ENCODE data around the gene ARID1B.

DNA sequence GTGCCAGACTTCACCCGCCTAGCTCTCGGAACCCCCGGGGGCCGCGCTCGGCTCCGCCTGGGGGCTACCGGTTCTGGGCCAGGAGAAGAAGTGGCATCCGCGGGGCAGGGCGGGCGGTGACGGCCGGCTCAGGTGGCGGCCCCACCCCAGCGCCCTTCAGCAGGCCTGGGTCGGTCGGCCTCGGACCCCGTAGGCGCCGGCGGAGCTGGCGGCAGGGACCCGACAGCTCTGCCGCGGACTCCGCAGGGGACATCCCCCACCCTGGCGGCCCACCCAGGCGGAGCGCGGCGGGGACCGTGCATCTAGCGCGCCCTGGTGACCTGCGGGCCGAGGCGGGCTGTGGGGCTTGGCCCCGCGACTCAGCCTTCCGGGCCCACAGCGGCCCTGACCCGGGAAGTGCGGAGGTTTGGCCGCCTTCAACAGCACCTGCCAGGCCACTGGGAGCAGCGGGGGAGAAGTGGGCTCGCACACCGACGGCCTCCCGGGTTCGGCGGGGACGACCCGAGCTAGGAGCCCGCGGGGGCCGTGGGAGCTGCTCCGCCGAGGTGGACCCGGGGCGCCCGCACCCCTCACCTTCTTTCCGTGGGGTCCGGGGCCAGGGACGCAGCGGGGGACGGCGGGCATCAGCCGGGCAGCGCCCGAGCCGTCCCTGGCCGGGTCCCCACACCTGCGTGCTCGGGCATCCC lies 459.0 kb downstream of the ARID1B start:
- TF ChIP-seq, protein P1, sequence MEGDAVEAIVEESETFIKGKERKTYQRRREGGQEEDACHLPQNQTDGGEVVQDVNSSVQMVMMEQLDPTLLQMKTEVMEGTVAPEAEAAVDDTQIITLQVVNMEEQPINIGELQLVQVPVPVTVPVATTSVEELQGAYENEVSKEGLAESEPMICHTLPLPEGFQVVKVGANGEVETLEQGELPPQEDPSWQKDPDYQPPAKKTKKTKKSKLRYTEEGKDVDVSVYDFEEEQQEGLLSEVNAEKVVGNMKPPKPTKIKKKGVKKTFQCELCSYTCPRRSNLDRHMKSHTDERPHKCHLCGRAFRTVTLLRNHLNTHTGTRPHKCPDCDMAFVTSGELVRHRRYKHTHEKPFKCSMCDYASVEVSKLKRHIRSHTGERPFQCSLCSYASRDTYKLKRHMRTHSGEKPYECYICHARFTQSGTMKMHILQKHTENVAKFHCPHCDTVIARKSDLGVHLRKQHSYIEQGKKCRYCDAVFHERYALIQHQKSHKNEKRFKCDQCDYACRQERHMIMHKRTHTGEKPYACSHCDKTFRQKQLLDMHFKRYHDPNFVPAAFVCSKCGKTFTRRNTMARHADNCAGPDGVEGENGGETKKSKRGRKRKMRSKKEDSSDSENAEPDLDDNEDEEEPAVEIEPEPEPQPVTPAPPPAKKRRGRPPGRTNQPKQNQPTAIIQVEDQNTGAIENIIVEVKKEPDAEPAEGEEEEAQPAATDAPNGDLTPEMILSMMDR (conservative IDR thresholded peaks at IDR 0.05; ENCODE audit: low read length), result no peak
- no peak for TF ChIP-seq EZH2phosphoT487 (IDR thresholded peaks at IDR 0.05; ENCODE audit: borderline replicate concordance, low read depth, low read length)

Data from OCI-LY7 (cell line).